DOHH2 (cell line): ENCODE data around the gene MED31.

ENCODE experiments used
- EZH2phosphoT487 ChIP-seq: fragments of 200-600 bp; sonication (generic); IDR thresholded peaks from 2 replicates; pipeline ENCODE4 v1.6.1; 2017; ENCODE audit warnings: borderline replicate concordance, mild to moderate bottlenecking, antibody characterized with exemption, low read length, moderate library complexity, mixed read lengths
- TF ChIP-seq, protein P1 (sequence below): fragments of 200-600 bp; sonication (generic); IDR thresholded peaks from one replicate; pipeline ENCODE4 v1.5.1; 2014; ENCODE audit warnings: antibody characterized with exemption, mild to moderate bottlenecking, low read depth, low read length; ENCODE audit not compliant: poor library complexity, severe bottlenecking

GRCh38 chr17:6677946-6678345 is 26.5 kb upstream of the MED31 start:
- TF ChIP-seq, protein P1, sequence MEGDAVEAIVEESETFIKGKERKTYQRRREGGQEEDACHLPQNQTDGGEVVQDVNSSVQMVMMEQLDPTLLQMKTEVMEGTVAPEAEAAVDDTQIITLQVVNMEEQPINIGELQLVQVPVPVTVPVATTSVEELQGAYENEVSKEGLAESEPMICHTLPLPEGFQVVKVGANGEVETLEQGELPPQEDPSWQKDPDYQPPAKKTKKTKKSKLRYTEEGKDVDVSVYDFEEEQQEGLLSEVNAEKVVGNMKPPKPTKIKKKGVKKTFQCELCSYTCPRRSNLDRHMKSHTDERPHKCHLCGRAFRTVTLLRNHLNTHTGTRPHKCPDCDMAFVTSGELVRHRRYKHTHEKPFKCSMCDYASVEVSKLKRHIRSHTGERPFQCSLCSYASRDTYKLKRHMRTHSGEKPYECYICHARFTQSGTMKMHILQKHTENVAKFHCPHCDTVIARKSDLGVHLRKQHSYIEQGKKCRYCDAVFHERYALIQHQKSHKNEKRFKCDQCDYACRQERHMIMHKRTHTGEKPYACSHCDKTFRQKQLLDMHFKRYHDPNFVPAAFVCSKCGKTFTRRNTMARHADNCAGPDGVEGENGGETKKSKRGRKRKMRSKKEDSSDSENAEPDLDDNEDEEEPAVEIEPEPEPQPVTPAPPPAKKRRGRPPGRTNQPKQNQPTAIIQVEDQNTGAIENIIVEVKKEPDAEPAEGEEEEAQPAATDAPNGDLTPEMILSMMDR = no peak
- no peak for TF ChIP-seq EZH2phosphoT487
